Uterus (tissue), 2 donors: Measurements from ENCODE around the gene CCDC179.

Source experiments
- CTCF ChIP-seq, 4 experiments: fragments of 200-600 bp in 2 of 4; fragments of 450-650 bp in 2 of 4; sonication (generic) in 2 of 4; IDR thresholded peaks; one replicate each; pipeline ENCODE4 v1.5.1; 2016 to 2019; ENCODE audit warnings: antibody characterized with exemption in 4 of 4, mild to moderate bottlenecking in 2 of 4, moderate library complexity in 1 of 4
- POLR2A ChIP-seq, 2 donors: fragments of 450-650 bp; IDR thresholded peaks; one replicate each; pipeline ENCODE4 v1.6.1; 2016; ENCODE audit warnings: antibody characterized with exemption in 2 of 2, mild to moderate bottlenecking in 1 of 2, moderate library complexity in 1 of 2

GRCh38 chr11:22869325-22869724, 9.1 kb upstream of the CCDC179 start:
- TF ChIP-seq POLR2A (IDR thresholded peaks at IDR 0.05) (no peak), CTCF (IDR thresholded peaks at IDR 0.05) (no peak)
